GM21360 (cell line): ENCODE data around the gene SLC39A10.

ENCODE experiments used
- ATAC-seq: cut with Tn5 transposase; IDR thresholded peaks from one replicate; pipeline ENCODE4 v1.9.1; 2021; ENCODE audit warnings: mild to moderate bottlenecking, moderate library complexity; ENCODE audit not compliant: unreplicated experiment

The SLC39A10 gene

DNA sequence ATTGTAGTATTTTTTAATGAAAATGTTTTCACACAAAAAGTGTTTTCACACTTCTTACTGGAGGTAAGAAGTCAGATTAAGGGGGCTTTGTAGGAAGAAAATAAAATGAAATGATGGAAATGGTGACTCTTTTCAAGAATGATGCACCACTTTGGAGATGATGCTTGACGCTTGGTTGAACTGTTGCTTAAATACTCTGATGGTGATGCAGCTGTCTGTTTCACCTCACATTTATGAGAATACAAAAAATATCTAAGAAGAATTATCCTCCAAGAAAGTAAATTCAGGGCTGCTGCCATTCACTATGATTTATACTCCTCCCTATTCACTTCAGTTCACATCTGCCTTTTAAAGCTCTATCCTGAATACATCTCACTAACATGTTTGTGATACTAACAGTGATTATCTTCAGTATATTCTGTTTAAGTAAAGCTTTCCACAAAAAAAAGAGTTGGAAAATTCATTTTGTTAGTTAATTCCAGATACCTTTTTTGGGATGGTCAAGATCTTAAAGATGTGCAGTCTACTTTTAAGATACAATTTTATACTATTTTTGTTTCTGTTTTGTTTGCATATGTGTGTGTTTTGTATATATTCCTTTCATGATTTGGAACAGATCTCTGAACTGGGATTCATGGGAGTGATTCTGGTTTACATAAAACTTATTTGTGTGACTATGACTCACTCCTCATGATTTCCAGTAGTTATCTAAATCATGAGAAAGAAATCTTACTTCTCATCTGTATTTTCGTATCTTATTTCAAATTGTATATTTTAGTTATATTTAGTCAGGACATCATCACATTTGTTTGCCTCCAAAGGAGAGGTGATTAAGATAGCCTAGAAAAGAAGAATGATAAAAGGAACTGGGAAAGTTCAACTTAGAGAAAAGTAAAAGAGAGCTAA, 53.1 kb downstream of the SLC39A10 start:
- no peak for ATAC-seq

DNA sequence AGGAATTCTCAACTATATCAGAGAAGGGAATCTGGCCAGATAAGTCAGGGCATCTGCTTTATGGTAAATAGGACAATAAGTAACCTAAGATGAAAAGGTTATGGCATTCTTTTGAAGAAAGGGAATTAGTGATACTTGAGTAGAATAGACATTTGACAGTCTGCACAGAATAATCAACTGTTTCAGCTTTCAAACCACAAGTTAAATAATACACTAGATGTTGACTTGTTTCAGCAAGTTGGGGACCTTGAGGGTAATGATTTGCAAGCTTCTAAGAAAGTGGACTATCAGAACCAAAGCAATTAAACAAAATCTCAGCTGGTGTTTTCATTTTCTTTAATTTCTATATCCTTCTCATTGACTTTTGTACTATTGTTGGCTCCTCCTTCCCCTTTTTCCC, 54.5 kb downstream of the SLC39A10 start:
- no peak for ATAC-seq

DNA sequence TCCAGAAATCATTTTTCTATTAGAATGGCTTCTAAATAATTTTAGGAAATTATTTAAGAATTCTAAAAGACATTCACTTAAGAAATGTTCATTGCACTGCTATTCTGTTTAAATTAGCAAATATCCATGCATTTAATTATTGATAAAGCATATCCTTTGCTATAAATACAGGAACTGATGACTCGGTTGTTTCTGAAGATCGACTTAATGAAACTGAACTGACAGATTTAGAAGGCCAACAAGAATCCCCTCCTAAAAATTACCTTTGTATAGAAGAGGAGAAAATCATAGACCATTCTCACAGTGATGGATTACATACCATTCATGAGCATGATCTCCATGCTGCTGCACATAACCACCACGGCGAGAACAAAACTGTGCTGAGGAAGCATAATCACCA, 59.4 kb downstream of the SLC39A10 start:
- no peak for ATAC-seq

DNA sequence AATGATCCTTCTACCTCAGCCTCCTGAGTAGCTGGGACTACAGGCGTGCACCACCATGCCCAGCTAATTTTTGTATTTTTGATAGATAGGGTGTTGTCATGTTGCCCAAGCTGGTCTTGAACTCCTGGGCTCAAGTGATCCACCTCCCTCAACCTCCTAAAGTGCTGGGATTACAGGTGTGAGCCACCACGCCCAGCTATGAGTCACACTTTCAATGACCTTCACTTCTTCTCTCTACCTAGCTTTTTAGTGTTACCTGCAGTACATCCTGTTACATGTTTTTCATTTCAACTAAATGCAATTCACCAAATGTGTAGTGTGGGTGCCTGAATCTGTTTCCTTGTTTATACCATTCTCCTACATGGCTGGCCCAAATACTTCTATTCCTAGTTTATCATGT, 64.0 kb downstream of the SLC39A10 start:
- ATAC-seq = no peak

DNA sequence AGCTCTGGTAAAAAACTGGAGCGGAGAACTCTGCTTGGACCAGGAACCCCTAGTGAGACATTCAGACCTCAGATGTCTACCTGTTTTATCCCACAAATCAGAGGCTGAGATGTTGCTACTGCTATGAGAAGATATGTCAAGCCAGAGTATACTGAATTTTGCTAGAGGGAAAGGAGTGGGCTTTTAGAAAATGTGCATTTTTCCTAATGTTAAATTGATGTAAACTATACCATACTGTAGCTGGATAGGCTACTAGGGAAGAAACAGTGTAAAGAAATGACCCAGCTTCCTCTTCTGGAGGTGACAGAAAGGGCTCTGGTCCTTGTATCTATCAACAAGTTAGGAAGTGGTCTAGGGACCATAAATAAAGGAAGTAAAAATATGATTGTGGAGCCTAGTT, 65.0 kb downstream of the SLC39A10 start:
- ATAC-seq = no peak

DNA sequence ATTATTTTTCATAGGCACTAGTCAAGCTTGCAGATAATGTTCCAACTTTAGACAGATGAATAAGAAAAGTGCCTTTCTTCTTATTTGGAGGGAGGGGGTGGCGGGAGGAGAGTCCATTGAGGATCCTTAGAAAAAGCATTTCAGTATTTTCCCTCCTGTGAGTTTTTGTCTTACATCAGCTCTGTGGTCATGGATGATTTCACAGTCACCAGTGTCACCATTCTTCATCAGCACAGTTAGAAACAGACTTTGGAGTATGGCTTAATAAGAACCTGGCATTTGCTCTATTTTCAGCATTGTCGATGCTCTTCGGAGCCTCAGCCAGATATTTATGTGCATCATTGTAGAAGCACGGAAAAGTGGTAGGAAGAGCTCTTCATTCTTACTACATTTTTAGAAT, 70.1 kb downstream of the SLC39A10 start:
- ATAC-seq = no peak

DNA sequence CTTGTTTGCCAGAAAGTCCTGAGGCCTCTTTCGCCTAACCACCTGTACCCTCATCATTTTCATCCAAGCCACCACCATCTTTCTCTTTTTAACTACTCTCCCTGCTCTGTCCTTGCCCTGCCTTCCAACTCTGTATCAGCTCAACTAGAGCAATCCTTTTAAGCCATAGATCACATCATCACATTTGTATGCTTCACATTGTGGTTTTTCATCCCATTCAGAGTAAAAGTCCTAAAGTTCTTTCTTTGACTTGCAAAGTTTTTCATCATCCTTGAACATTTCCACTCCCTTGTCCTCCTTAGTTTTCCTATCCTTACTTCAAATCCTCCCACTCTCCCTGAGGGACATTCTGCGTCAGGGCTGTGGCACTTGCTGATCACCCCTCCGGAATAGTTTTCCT, 73.9 kb downstream of the SLC39A10 start:
- ATAC-seq = no peak

DNA sequence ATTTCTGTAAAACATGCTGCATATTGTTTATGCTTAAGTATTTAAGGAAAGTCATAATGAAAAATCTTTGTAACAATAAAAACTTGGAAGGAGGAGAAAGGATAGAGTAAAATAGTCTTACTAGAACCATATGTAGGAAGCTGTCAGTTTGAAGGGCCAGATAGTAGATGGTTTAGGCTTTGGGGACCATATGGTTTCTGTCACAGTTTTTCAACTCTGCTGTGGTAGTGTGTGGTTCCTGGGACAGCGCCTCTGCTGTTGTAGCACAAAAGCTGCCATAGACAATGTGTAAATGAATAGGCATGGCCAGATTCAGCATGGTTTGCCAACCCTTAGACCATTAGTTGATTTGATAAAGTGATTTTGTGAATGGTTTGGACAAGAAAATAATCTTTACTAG, 75.5 kb downstream of the SLC39A10 start:
- ATAC-seq = no peak

DNA sequence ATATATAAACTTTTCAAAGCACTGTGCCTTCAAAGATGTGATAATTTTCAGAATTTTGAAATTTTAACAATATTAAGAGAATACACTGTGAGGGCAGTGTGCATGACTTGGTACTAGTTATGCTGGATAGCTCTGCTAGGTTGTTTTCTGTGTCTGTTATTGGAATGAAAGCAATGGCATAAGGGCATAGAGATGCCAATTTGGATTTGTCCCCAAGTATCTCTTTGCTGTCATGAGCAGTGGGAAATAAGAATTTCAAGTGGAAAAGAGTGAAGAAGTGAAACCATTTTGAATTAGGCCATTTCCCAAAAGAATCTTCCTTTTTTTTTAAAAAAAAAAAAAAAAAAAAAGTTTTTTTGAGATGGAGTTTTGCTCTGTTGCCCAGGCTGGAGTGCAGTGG, 76.8 kb downstream of the SLC39A10 start:
- ATAC-seq = no peak

DNA sequence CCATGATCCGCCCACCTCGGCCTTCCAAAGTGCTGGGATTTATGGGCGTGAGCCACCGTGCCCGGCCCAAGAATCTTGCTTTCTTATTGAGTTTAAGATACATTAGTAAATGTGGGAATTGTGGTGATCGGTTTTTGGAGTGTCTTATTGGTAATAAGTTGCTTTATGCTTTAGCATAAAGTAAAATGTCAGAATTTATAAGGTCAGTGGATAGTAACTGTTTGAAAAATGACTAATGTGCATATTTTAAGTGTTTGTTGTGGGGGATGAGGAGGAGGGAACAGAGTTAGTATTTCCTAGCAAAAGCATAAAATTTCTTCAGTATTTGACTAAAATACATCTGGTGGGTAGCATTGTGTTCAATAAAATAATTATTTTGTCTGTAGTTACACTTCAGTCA, 77.4 kb downstream of the SLC39A10 start:
- no peak for ATAC-seq

DNA sequence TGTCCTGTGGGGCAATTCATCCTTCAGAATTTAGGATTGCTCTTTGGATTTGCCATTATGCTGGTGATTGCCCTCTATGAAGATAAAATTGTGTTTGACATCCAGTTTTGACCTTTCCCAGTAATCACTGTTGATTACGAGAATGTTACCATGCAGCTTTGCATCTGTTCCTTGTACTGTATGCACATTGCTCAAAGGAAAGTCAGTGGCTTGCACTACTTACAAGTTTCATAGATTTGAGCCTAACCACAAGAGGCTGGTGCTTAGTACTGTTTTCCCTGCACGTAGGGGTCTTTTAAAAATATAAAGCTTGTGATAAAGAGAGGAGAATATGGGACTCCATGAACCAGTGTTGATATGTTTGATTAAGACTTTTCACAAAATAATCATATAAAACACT, 77.9 kb downstream of the SLC39A10 start:
- no peak for ATAC-seq

DNA sequence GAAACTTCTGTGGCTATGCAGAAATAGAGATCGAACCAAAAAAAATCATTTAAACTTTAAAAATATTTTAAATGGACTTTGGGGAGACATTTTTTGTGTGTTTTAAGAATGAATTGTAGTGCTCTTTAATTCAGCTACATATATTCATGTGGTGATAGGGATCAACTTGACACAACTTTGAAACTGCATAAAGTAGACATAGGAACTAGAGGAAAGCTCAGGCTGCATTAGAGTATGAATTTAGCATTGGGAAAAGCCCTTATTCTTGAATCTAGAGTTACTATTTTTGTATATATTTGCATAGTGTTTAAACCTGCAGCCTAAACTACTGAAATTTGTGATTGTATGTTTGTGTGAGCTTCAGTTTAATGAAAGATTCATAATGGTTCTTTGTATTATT, 78.3 kb downstream of the SLC39A10 start:
- ATAC-seq = no peak

DNA sequence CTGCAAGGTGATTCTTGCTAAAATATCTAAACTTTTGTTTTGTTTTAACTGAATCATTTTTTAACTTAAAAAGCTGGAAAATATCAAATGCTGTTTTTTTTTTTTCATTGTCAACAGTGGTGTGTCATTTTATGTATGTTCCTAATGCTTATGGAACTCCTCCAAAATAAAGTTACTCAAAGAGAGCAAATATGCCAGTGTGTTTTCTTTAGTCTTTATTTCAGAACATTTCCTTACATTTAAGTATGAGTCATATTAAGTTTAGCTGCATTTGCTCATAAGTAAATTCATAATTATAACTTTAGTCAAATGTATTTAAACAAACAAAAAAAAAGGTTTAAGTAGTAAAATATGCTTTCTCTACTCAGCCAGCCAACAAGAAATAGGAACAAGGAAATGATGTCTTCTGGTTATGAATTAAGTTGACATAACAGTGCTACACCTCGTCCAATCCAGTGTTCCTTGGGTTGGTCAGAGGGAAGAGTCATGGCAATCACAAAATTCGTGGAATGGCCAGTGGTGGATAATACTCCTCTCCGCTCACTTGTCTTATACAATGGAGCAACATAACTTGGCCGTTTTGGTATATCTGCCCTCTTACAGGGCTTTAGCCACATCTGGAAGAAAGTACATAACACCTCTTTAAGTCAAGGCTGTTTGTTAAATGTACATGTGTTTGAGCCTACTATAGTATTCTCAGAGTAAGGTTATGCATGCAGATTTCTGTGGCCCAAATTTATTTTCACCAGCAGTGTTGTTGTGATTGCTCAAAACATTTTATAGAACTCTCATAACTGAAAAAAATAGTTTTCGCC, 80.7 kb downstream of the SLC39A10 start:
- ATAC-seq = no peak

DNA sequence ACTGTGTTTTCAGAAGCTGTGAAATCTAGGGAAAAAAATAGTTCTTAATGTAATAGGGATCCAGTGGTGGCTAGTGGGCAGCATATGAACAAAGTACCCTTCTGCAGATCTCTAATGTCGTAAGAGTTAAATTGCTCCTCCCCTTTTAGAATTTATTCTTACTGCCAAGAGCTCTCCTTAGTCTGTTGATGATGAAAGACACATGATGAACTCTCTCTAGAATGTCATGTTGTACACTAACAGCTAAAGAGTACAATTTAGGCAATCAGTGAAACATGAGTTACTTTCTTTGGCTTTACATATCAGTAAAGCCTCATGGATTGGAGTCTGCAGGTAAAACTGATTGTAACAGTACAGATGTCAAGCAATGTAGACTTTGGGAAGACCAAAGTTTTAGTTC, 84.2 kb downstream of the SLC39A10 start:
- ATAC-seq = no peak

DNA sequence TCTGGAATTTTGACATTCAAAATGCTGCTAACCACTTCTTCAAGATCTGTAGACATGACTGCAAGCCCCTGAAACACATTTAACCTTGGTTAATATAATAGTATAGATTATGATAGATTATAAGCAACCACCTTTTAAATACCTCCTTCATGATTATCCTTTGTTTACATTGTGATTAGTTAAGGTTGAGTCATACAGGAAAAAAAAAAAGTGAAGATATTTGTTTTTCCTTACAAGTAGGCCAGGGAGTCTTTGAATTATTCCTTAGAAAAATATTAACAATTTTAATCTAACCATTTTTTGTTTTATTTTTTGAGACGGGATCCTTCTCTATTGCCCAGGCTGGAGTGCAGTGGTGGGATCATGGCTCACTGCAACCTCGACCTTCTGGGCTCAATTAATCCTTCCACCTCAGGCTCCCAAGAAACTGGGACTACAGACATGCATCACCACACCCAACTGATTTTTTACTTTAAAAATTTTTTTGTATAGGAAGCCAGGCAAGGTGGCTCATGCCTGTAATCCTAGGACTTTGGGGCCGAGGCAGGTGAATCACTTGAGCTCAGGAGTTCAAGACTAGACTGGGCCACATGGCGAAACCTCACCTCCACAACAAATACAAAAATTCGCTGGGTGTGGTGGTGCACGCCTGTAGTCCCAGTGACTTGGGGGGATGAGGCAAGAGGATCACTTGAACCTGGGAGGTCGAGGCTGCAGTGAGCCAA, 99.4 kb downstream of the SLC39A10 start:
- ATAC-seq = no peak

DNA sequence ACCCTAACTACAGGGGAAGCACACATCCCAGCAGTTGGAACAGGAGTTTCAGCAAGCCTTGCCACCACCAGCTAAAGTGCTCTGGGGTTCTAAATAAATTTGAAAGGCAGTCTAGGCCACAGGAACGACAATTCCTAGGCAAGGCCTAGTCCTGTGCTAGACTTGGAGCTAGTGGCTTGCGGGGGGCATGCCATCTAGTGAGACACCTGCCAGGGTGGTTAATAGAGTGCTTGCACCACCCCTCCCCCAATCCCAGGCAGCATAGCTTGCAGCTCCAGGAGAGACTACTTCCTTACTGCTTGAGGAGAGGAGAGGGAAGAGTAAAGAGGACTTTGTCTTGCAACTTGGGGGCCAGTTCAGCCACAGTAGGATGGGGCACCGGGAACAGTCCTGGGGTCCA, 101.8 kb downstream of the SLC39A10 start:
- no peak for ATAC-seq

DNA sequence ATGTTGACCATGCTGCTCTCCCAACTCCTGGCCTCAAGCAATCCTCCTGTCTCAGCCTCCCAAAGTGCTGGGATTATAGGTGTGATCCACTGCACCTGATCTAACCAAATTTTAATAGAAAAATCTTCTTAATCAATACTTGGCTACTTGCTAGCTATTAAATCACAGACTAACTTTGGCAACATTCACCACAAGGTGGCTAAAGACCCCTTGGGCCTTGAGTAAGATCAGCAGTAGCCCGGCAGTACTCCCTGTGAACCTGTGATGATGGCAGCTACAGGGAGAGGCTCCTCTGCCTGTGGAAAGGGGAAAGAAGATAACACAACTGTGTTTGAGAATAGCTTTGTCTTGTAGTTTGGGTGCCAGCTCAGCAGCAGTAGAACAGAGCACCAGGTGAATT, 102.9 kb downstream of the SLC39A10 start:
- ATAC-seq = no peak

DNA sequence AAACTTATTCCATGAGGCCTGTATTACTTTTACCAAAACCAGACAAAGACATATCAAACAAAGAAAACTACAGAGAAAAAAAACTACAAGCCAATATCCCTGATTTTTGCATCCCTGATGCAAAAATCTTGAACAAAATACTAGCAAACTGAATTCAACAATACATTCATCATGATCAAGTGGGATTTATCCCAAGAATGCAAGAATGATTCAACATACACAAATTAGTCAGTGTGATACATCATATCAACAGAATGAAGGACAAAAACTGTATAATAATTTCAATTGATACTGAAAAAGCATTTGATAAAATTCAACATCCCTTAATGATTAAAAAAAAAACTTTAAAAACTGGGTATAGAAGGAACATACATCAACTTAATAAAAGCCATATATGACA, 106.8 kb downstream of the SLC39A10 start:
- no peak for ATAC-seq

DNA sequence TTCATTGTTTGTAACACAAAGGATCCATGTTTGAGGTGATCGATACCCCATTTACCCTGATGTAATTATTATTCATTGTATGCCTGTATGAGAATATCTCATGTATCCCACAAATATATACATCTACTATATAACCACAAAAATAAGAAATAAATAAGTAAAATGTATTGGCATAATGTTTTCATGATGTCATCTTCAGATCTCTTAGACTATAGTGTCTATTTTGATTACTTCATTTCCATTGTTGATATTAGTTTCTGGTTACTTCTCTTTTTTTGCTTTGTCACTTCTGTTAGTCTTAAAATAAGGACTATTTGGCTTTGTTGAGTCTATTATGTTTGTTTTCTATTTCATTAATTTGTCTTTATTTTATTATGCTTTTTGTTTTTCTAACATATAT, 109.7 kb downstream of the SLC39A10 start:
- ATAC-seq = no peak

DNA sequence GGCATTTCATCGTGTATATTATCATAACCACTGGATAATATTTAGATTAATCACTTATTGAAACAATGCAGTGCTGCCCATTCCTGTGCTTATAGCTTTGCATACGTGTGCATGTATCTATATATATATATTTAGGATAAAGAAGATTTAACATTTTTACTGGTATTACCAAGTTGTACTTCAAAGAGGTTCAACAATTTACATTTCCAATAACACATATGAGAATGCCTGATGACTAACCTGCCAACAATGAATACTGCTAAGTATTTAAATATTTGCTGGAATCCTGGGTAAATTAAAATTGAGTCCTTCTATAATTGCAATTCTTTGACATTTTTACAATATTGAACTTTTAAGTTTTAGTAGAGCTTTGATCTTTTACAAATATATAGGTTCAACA, 111.4 kb downstream of the SLC39A10 start:
- no peak for ATAC-seq

DNA sequence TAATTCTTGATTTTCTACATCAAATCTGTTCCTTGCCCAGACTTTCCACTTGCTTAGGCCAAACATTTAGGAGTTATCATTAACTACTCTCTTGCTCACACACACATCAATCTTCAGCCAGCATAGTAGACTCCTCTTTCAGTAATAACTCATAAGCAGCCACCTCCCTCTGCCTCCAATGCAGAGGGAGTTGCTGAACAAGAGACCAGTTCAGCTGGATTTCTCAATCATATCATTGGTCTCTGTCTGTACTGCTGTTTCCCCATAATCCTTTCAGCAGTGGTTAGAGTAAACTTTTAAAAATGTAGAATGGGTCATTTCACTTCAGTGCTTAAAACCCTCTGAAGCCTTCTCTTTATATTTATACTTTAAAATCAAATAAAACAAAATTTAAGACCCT, 112.9 kb downstream of the SLC39A10 start:
- no peak for ATAC-seq

DNA sequence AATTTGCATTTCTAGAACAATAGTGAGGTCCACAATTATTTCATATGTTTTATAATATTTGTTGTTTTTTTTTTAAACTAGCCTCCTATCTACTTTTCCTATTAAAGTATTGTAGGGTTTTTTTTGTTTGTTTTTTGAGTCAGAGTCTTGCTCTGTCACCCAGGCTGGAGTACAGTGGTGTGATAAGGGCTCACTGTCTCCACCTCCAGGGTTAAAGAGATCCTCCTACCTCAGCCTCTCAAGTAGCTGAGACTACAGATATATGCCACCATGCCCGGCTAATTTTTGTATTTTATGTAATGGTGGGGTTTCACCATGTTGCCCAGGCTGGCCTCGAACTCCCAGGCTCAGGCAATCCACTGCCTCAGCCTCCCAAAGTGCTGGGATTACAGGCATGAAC, 122.5 kb downstream of the SLC39A10 start:
- no peak for ATAC-seq
